OCI-LY7 (cell line): Measurements from ENCODE around the gene HTRA1. TPM values are rescaled to one million over a fixed set of nuclear protein-coding genes. Genes with fewer than 3 reads are reported as not detected.

Experiments
- BruUV-seq: library from RNA; stranded (reverse); fragments of 400-500 nt; replicated peaks from 2 replicates; lab custom pipeline; 2021; lab: Mats Ljungman, UMichigan
- CTCF ChIA-PET: fragments of 300-600 bp; sonication (Branson Sonifier 250); formaldehyde crosslinking; loops from one replicate; lab custom pipeline; 2022; ENCODE audit warnings: antibody characterized with exemption; ENCODE audit not compliant: unreplicated experiment; lab: Charles Lee
- POLR2A ChIA-PET: fragments of 300-600 bp; sonication (Branson Sonifier 250); formaldehyde crosslinking; loops from one replicate; lab custom pipeline; 2022; ENCODE audit warnings: antibody characterized with exemption; lab: Charles Lee
- DNase-seq: peaks from one replicate; pipeline ENCODE4 v3.0.0-alpha.2; 2015; ENCODE audit warnings: low spot score
- H2AFZ ChIP-seq: fragments of 200-600 bp; sonication (generic), shearing (Covaris generic); 2 replicates; pipeline ENCODE4 v1.6.1; 2014; ENCODE audit warnings: mild to moderate bottlenecking, antibody characterized with exemption, low read length, moderate library complexity
- H3K27ac ChIP-seq: fragments of 200-600 bp; sonication (generic); 2 replicates; pipeline ENCODE4 v1.5.1; 2014; ENCODE audit warnings: mixed run types, low read depth, mild to moderate bottlenecking, moderate library complexity, low read length, inconsistent platforms; ENCODE audit not compliant: poor library complexity, severe bottlenecking
- H3K36me3 ChIP-seq: fragments of 200-600 bp; sonication (generic); 2 replicates; pipeline ENCODE4 v1.6.1; 2014; ENCODE audit warnings: mild to moderate bottlenecking, antibody characterized with exemption, low read length, moderate library complexity, mixed read lengths; ENCODE audit not compliant: insufficient read depth
- H3K4me1 ChIP-seq: fragments of 200-600 bp; sonication (generic); 2 replicates; pipeline ENCODE4 v1.5.1; 2014; ENCODE audit warnings: mild to moderate bottlenecking, low read length; ENCODE audit not compliant: insufficient read depth, poor library complexity, severe bottlenecking
- H3K4me2 ChIP-seq: fragments of 200-600 bp; sonication (generic); 2 replicates; pipeline ENCODE4 v1.6.1; 2014; ENCODE audit warnings: mild to moderate bottlenecking, low read length
- H3K4me3 ChIP-seq: fragments of 200-600 bp; sonication (generic); 2 replicates; pipeline ENCODE4 v1.5.1; 2014; ENCODE audit warnings: mild to moderate bottlenecking, low read depth, low read length; ENCODE audit not compliant: poor library complexity, severe bottlenecking
- H3K79me2 ChIP-seq: fragments of 200-600 bp; sonication (generic); 2 replicates; pipeline ENCODE4 v1.6.1; 2016; ENCODE audit warnings: low read depth, mild to moderate bottlenecking, low read length, moderate library complexity, mixed read lengths; ENCODE audit not compliant: insufficient read depth
- H3K9me2 ChIP-seq: fragments of 200-600 bp; sonication (generic); 2 replicates; pipeline ENCODE4 v1.6.1; 2016; ENCODE audit warnings: mild to moderate bottlenecking, low read length, mixed read lengths; ENCODE audit not compliant: insufficient read depth
- H3K9me3 ChIP-seq: fragments of 200-600 bp; sonication (generic); 2 replicates; pipeline ENCODE4 v1.6.1; 2014; ENCODE audit warnings: mild to moderate bottlenecking, mixed run types, low read length, mixed read lengths
- H4K20me1 ChIP-seq: fragments of 200-600 bp; sonication (generic); 2 replicates; pipeline ENCODE4 v1.6.1; 2014; ENCODE audit warnings: mild to moderate bottlenecking, antibody characterized with exemption, low read length, moderate library complexity, mixed read lengths; ENCODE audit not compliant: insufficient read depth
- EZH2phosphoT487 ChIP-seq: fragments of 200-600 bp; sonication (generic); IDR thresholded peaks from 2 replicates; pipeline ENCODE4 v1.6.1; 2018; ENCODE audit warnings: low read depth, borderline replicate concordance, mild to moderate bottlenecking, mixed run types, antibody characterized with exemption, low read length, moderate library complexity, mixed read lengths
- intact Hi-C: fragments of 100-400 bp; cut with micrococcal nuclease; formaldehyde crosslinking; loops from one replicate; pipeline ENCODE4 v1.10.0; 2022; ENCODE audit not compliant: unreplicated experiment
- total RNA-seq, 2 experiments: library from RNA; depleted of rRNA in 1 of 2; stranded (reverse); fragments of >200 nt in 1 of 2; shearing (Covaris generic) in 1 of 2; gene quantifications; 2 replicates each; pipeline ENCODE4 v1.2.3, GENCODE V29; 2014 to 2022
- TF ChIP-seq, protein P1 (sequence below): fragments of 200-600 bp; sonication (generic); conservative IDR thresholded peaks from 2 replicates; pipeline ENCODE4 v1.5.1; 2014; ENCODE audit warnings: mild to moderate bottlenecking, antibody characterized with exemption, low read length, moderate library complexity, mixed read lengths

HTRA1 gene
- total RNA-seq, 2 experiments from 2014 or later: not detected

DNA sequence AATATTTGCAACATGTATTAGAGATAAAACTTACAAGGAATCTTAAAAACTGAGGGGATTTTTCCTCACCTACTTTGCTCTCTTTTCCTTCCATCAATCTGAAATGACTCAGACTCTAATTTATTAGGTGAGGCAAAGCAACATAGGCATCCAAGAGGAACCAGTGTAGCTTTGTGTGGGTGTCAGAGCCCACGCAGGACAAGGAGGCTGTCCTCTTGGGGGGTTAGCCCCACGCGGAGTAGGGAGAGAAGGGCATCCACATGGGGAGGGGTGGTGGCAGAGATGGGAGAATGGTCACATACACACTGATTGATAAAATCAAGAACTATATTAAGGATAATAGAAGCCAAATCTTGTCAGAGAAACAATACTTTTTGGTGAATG, 40.7 kb upstream of the HTRA1 start:
- Histone ChIP-seq H3K36me3 (peaks cover 21% of the 10 kb centered on the region; the same call in 1 of the 2 replicates), H3K9me2 (no peaks in the 10 kb centered on the region), H3K79me2 (no peaks in the 10 kb centered on the region), H4K20me1 (no peaks in the 10 kb centered on the region), H2AFZ (no peak overlapping the region), H3K4me1 (peaks cover 7% of the 10 kb centered on the region), H3K4me3 (no peak overlapping the region), H3K9me3 (no peaks in the 10 kb centered on the region), H3K27ac (no peak overlapping the region), H3K4me2 (no peak overlapping the region)
- intact Hi-C loops: no loop called here
- CTCF ChIA-PET: no interaction called here
- BruUV-seq: no TSS peak
- TF ChIP-seq EZH2phosphoT487: no peak
- TF ChIP-seq, protein P1, sequence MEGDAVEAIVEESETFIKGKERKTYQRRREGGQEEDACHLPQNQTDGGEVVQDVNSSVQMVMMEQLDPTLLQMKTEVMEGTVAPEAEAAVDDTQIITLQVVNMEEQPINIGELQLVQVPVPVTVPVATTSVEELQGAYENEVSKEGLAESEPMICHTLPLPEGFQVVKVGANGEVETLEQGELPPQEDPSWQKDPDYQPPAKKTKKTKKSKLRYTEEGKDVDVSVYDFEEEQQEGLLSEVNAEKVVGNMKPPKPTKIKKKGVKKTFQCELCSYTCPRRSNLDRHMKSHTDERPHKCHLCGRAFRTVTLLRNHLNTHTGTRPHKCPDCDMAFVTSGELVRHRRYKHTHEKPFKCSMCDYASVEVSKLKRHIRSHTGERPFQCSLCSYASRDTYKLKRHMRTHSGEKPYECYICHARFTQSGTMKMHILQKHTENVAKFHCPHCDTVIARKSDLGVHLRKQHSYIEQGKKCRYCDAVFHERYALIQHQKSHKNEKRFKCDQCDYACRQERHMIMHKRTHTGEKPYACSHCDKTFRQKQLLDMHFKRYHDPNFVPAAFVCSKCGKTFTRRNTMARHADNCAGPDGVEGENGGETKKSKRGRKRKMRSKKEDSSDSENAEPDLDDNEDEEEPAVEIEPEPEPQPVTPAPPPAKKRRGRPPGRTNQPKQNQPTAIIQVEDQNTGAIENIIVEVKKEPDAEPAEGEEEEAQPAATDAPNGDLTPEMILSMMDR: no peak
- POLR2A ChIA-PET: no interaction called here
- DNase-seq: no peak

DNA sequence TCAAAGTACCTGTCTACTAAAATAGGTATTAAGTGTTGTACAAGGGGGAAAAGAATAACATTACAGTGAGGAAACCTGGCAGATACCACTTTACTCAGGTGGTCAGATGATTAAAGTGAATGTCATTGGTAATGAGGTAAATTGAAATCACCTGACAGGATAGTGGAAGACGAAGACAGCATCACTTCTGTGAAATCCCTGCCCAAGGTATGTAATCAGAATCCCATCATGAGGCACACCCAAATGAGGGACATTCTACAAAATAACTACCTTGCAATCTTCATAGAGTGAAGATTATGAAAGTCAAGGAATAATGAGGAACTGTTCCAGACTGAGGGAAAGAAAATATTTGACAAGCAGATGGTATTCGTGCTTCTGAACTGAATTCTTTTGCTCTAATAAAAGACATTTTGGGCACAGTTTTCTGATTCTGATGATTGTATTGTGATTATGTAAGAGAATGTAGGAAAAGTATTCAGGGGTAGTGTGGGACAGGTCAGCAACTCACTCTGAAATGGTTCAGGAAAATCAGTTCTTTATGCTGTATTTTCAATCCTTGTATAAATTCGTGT, 40.2 kb upstream of the HTRA1 start:
- Histone ChIP-seq H3K4me2 (no peak overlapping the region), H3K9me2 (no peaks in the 10 kb centered on the region), H3K79me2 (no peaks in the 10 kb centered on the region), H3K4me1 (peaks cover 7% of the 10 kb centered on the region), H3K9me3 (no peaks in the 10 kb centered on the region), H3K27ac (no peak overlapping the region), H3K4me3 (no peak overlapping the region), H4K20me1 (no peaks in the 10 kb centered on the region), H3K36me3 (peaks cover 16% of the 10 kb centered on the region; the same call in 1 of the 2 replicates), H2AFZ (no peak overlapping the region)
- no TSS peak for BruUV-seq
- ChIA-PET CTCF (no interaction called here), POLR2A (interaction anchor here (0.9 kb wide), 1 partner anchor 43 kb away, joined by 3 read pairs; no protein-coding TSS in a partner anchor)
- DNase-seq: no peak
- TF ChIP-seq, protein P1: no peak
- no peak for TF ChIP-seq EZH2phosphoT487
- intact Hi-C loops: no loop called here

DNA sequence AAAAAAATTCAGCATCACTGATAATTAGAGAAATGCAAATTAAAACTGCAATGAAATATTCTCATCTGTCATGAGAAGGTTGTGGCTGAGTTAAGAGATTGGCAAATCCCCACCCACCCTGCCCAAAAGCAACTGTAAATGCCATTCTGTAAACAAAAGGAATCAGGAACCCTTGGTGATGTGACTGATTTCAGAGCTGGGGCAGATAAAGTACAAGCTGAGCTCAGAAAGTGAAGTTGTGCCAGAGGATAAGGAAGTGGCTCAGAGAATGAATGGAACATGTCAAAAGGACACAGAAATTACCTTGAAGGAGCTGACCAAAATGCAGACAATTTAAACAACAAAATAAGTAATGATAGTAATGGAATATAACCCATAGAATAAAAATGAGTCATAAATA, 39.6 kb upstream of the HTRA1 start:
- POLR2A ChIA-PET: interaction anchor here (0.9 kb wide), 1 partner anchor 43 kb away, joined by 3 read pairs; no protein-coding TSS in a partner anchor

More for the DNA sequence above, 39.6 kb upstream of the HTRA1 start:
- Histone ChIP-seq H3K9me3 (no peaks in the 10 kb centered on the region), H3K4me2 (no peak overlapping the region), H3K36me3 (peaks cover 10% of the 10 kb centered on the region; the same call in 1 of the 2 replicates), H3K9me2 (no peaks in the 10 kb centered on the region), H3K4me1 (peaks cover 3% of the 10 kb centered on the region), H3K4me3 (no peak overlapping the region), H3K79me2 (no peaks in the 10 kb centered on the region), H4K20me1 (no peaks in the 10 kb centered on the region), H3K27ac (no peak overlapping the region), H2AFZ (no peak overlapping the region)
- CTCF ChIA-PET: no interaction called here
- no peak for DNase-seq
- TF ChIP-seq, protein P1: no peak
- TF ChIP-seq EZH2phosphoT487: no peak
- intact Hi-C loops: no loop called here
- BruUV-seq: no TSS peak
